Right ventricle myocardium superior (tissue), 1 donor: ENCODE measurements around the gene MRM2. TPM values are rescaled to one million over a fixed set of nuclear protein-coding genes. Genes with fewer than 3 reads are reported as not detected.

Source experiments
- ATAC-seq: fragments of 200-7000 bp; cut with Tn5 transposase; one replicate; pipeline ENCODE4 v1.9.1; 2020; ENCODE audit warnings: mild to moderate bottlenecking; ENCODE audit not compliant: poor library complexity
- DNase-seq: peaks from one replicate; pipeline ENCODE4 v3.0.0-alpha.2; 2020
- intact Hi-C: fragments of 100-400 bp; cut with DNase I; formaldehyde crosslinking; loops from one replicate; pipeline ENCODE4 v1.11.2; 2022
- total RNA-seq: library from RNA; stranded (reverse); fragmentation: NEBNext Ultra II Directional; extraction: Animal tissue kit (Norgen Biotek cat#: 25700); gene quantifications from one replicate; pipeline ENCODE4 v1.2.1, GENCODE V29; 2021
- donor health status: DM: no; HTN: yes; CAD: no; lungs with severe emphysema.

Gene MRM2
- total RNA-seq, 1 donor from 2014 or later, result 20.0 TPM

- ATAC-seq, result peak; percentile 85
- intact Hi-C loops, result loop anchor here (5.0 kb wide), 2 partner anchors 551 to 631 kb away; no protein-coding TSS in a partner anchor
- DNase-seq, result peak; percentile 84
Observed at GRCh38 chr7:2213551-2214215, 28.3 kb downstream of the MRM2 start.

DNA sequence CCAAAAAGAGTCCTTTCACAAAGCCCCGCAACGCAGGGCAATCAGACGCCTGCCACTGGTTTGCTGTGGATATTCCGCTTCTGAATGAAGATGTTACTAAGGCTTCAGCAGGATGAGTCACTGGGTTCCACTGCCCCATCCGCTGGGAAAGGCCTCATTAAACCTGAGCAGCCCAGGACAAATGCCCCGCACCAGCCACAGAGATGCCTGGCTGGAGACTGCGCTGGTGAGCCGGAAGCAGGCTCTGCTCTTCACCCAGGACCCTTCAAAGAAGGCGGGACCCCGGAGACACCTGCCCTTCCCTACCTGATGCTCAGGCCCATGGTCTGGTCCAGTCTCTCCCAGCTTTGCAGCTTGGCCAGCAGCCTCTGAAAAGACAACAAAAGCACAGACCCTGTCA, 29.1 kb downstream of the MRM2 start:
- intact Hi-C loops, result loop anchor here (5.0 kb wide), 2 partner anchors 551 to 631 kb away; no protein-coding TSS in a partner anchor
- ATAC-seq, result no peak
- DNase-seq, result peak; percentile 8

DNA sequence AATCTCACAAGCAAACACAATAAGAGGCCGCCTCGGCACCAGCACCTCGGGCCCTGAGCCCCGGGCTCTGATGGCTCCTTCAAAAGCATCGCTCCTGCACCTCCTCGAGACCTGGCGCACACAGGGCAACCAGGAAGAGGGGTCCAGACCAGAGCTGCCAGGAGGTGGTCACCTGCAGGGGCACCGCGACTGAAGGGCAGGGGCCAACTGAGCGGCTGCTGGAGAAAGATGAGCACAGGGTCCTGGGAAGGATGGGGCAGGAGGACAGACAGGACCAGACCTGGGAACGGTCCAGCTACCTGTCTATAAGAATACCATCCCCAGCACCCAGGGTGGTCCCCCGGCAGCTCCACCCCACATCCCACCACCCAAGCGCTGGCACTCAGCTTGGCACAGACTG, 30.1 kb downstream of the MRM2 start:
- ATAC-seq, result no peak
- intact Hi-C loops, result loop anchor here (5.0 kb wide), 2 partner anchors 550 to 630 kb away; no protein-coding TSS in a partner anchor

GRCh38 chr7:2211259-2211880, 30.6 kb downstream of the MRM2 start:
- intact Hi-C loops, result loop anchor here (5.0 kb wide), 2 partner anchors 549 to 629 kb away; no protein-coding TSS in a partner anchor
- no peak for ATAC-seq
- peak; percentile 32 for DNase-seq

More for the DNA sequence above, 30.1 kb downstream of the MRM2 start:
- DNase-seq, result peak; percentile 26

DNA sequence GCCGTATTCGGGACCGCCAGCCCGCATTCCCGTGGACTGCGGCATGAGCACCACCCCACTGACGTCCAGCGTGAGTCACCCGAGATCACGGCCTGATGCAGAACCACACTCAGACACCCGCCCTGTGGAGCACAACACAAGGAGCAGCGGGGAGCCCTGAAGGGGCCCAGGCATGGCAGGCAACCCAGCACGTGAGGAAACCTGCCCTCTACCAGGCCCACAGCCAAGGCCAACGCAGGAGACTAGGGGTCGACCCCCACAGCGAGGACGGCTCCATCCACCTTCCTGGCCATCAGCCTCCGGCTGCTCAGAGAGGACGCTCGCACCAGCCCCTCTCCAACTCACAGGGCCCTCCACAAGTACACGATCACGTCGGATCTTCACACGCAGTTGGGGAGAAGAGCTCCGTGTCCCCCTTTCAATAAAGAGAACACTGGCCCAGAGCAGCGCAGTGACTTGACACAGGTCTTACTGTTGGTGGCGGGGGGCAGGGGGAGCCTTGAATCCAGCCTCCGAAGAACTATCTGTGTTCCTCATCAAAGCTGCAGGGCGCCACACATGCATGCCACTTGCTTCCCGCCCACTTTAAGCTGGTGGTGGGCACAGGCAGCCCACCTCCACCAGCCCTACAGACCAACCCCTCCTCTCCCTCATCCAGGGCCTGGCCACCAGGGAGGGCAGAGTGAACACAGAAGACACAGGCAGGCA, 31.3 kb downstream of the MRM2 start:
- ATAC-seq, result no peak
- intact Hi-C loops, result loop anchor here (5.0 kb wide), 2 partner anchors 548 to 628 kb away; no protein-coding TSS in a partner anchor
- peak; percentile 35 for DNase-seq

DNA sequence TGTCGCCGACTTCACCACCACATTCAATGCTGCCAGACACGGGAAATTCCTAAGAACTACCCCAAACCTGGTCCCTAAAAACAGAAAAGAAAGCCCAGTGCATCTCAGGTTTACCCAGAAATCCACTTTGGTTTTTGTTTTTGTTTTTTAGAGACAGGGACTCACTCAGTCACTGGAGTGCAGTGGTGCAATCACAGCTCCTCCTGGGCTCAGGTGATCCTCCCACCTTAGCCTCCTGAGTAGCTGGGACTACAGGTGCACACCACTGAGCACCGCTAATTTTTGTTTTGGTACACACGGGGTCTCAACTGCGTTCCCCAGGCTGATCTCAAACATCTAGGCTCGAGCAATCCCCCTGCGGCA, 32.1 kb downstream of the MRM2 start:
- intact Hi-C loops, result loop anchor here (5.0 kb wide), 2 partner anchors 548 to 628 kb away; no protein-coding TSS in a partner anchor
- DNase-seq, result peak; percentile 24
- ATAC-seq, result no peak

GRCh38 chr7:2209146-2209960, 32.7 kb downstream of the MRM2 start:
- intact Hi-C loops, result no loop called here
- peak; percentile 62 for ATAC-seq
- peak; percentile 84 for DNase-seq

GRCh38 chr7:2208712-2209111, 33.3 kb downstream of the MRM2 start:
- DNase-seq (no peak), ATAC-seq (no peak)
- intact Hi-C loops, result no loop called here

GRCh38 chr7:2205036-2205780, 36.8 kb downstream of the MRM2 start:
- DNase-seq (peak; percentile 27), ATAC-seq (no peak)
- intact Hi-C loops, result no loop called here

DNA sequence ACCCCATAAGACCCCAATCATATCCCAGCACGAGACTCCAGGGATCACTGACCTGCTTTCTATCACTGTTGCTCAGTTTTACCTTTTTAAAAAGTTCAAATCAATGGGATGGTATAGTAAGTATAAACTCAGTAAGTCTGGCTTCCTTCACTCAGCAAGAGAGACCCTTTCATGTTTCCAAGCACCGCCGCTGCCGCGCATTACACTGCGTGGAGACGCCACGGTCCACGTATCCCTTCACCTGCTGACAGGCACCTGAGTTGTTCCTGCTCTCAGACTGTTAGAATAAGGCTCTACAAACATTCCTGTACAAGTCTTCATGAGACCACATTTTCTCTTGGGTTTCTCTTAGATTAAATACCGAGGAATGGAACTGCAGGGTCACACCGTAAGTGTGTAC, 37.6 kb downstream of the MRM2 start:
- DNase-seq, result peak; percentile 17
- intact Hi-C loops, result loop anchor here (5.0 kb wide), 1 partner anchor 102 kb away; no protein-coding TSS in a partner anchor

DNA sequence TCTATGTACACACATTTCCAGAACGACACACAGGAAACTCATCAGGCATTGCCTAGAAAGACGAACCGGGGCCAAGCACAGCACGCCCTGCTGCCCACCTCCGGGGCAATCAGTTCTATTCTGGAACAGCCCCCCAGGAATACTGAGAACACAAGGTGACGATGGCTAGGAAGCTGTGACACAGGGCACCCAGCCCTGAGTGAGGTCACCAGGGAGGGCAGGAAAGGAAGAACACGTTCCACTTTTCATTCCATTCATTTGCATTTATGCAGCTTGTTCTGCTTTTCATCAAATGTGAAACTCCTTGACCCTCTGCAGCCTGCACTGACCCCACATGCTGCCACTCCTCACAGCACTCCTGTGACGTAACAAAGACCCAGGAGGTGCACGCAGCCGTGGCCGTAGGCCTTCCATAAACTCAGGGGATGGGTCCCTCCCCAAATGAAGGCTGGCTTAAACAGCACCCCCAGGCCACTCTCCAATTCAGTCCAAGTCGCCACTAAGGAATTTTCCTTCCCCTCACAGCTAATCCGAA, 38.2 kb downstream of the MRM2 start:
- ATAC-seq (peak; percentile 63), DNase-seq (peak; percentile 28)
- intact Hi-C loops, result loop anchor here (5.0 kb wide), 1 partner anchor 102 kb away; no protein-coding TSS in a partner anchor

More for the DNA sequence above, 37.6 kb downstream of the MRM2 start:
- ATAC-seq, result no peak

GRCh38 chr7:2202901-2203765, 38.9 kb downstream of the MRM2 start:
- ATAC-seq (peak; percentile 50), DNase-seq (peak; percentile 32)
- intact Hi-C loops, result loop anchor here (5.0 kb wide), 1 partner anchor 101 kb away; no protein-coding TSS in a partner anchor

DNA sequence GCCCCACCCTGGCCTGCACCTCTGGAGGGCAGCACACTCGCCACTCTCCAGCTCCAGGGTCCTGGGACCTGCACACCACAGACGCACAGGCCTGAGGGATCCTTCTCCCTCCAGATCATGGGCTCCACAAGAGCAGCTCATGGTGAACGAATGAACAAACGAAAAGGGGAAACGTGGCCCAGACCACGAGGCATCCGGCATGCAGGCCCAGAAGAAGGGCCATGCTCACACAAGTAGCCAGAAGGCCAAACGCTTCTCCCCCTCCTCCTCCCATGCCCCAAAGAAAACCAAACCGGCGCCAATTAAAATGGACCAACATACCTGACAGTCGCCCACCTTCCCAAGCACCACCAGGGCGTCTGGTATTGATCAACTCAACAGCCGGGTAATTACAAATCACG, 39.6 kb downstream of the MRM2 start:
- no peak for ATAC-seq
- peak; percentile 10 for DNase-seq
- intact Hi-C loops, result loop anchor here (5.0 kb wide), 1 partner anchor 100 kb away; no protein-coding TSS in a partner anchor

- ATAC-seq, result no peak
- intact Hi-C loops, result loop anchor here (5.0 kb wide), 1 partner anchor 100 kb away; no protein-coding TSS in a partner anchor
Observed at GRCh38 chr7:2201686-2202360, 40.2 kb downstream of the MRM2 start.

GRCh38 chr7:2201128-2201527, 40.9 kb downstream of the MRM2 start:
- intact Hi-C loops, result loop anchor here (5.0 kb wide), 1 partner anchor 99 kb away; no protein-coding TSS in a partner anchor
- ATAC-seq (no peak), DNase-seq (peak; percentile 26)

More at GRCh38 chr7:2201686-2202360, 40.2 kb downstream of the MRM2 start:
- DNase-seq, result peak; percentile 43

GRCh38 chr7:2200584-2200980, 41.4 kb downstream of the MRM2 start:
- no peak for ATAC-seq
- peak; percentile 24 for DNase-seq
- intact Hi-C loops, result loop anchor here (5.0 kb wide), 1 partner anchor 98 kb away; no protein-coding TSS in a partner anchor
